ENCODE data around the gene TLN1.

The TLN1 gene

DNA sequence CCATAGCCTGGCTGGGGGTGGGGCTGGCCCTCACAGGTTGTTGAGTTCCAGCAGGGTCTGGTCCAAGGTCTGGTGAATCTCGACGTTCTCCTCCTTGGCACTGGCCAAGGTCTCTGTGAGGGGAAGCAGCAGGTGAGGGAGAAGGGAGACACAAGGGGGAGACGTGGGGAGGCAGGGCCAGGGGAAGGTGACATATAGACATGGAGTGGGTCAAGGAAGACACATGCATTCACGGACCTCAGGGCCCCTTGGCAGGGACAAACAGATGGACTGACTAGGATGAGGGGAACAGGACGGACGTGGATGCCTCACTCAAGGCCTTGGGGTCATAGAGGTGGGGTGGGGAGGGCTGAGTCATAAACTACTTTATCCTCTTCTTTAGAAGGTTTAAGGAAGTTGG, 49.9 kb downstream of the TLN1 start:
- no peak for DNase-seq

DNA sequence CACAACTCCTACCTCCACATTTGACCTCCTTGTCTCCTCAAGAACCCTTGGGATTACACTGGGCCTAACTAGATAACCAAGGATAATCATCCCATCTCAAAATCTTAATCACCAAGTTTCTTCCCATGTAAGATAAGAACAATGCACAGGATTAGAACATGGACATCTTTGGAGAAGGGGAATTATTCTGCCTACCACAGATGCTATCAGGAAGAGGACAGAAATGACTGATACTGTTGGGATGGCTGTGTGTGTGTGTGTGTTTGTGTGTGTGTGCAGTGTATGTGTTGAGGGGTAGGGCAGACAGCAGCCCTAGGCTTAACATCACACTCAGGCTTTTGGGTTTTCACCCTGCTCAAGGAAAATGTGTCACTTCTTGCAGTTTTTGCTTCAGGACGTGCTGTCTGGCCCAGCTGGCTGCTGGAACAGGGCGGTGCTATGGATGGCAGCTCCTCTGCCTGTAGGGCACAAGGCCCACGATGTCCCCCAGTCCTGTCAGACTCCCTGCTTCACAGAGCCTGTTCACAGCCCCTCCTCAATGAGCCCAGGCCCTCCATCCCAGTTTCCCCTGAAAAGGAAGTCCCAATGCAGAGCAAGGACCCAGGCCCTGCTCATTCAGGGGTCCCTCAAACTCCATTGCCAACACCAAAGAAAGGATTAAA, 50.5 kb downstream of the TLN1 start:
- no peak for DNase-seq

DNA sequence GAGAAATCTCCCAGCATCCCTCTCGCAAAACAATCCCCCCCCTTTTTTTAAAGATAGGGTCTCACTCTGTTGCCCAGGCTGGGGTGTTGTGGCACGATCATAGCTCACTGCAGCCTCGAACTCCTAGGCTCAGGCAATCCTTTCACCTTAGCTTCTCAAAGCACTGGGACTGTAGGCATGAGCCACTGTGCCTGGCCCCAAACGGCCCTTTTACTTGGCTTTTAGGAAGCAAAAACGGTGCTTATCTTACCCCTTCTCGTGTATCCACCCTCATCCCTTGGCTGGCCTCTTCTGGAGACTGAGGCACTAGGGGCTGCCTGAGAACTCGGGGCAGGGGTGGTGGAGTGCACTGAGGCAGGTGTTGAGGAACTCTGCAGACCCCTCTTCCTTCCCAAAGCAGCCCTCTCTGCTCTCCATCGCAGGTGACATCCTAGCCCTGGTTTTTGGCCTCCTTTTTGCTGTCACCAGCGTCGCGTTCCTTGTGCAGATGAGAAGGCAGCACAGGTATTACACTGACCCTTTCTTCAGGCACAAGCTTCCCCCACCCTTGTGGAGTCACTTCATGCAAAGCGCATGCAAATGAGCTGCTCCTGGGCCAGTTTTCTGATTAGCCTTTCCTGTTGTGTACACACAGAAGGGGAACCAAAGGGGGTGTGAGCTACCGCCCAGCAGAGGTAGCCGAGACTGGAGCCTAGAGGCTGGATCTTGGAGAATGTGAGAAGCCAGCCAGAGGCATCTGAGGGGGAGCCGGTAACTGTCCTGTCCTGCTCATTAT, 51.5 kb downstream of the TLN1 start:
- no peak for DNase-seq

DNA sequence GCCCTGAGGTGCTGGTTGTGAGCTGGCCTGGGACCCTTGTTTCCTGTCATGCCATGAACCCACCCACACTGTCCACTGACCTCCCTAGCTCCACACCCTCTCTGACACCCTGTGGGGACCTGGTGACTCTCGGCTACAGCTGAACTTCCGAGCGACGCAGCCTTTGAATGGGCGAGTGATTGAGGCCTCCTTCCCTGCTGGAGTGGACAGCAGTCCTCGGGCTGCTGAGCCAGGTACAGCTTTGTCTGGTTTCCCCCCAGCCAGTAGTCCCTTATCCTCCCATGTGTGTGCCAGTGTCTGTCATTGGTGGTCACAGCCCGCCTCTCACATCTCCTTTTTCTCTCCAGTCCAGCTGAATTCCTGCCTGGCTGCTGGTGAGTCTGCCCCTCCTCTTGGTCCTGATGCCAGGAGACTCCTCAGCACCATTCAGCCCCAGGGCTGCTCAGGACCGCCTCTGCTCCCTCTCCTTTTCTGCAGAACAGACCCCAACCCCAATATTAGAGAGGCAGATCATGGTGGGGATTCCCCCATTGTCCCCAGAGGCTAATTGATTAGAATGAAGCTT, 52.1 kb downstream of the TLN1 start:
- DNase-seq, result no peak

DNA sequence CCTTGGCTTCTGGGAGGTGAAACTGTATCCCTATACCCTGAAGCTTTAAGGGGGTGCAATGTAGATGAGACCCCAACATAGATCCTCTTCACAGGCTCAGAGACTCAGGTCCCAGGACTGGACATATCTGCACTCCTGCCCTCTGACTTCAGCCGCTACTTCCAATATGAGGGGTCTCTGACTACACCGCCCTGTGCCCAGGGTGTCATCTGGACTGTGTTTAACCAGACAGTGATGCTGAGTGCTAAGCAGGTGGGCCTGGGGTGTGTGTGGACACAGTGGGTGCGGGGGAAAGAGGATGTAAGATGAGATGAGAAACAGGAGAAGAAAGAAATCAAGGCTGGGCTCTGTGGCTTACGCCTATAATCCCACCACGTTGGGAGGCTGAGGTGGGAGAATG, 52.9 kb downstream of the TLN1 start:
- DNase-seq, result no peak

DNA sequence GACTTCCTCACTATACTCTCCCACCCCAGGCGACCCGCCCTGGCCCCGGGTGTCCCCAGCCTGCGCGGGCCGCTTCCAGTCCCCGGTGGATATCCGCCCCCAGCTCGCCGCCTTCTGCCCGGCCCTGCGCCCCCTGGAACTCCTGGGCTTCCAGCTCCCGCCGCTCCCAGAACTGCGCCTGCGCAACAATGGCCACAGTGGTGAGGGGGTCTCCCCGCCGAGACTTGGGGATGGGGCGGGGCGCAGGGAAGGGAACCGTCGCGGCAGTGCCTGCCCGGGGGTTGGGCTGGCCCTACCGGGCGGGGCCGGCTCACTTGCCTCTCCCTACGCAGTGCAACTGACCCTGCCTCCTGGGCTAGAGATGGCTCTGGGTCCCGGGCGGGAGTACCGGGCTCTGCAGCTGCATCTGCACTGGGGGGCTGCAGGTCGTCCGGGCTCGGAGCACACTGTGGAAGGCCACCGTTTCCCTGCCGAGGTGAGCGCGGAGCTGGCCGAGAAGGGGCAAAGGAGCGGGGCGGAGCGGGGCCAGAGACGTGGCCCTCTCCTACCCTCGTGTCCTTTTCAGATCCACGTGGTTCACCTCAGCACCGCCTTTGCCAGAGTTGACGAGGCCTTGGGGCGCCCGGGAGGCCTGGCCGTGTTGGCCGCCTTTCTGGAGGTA, 56.1 kb downstream of the TLN1 start:
- no peak for DNase-seq

DNA sequence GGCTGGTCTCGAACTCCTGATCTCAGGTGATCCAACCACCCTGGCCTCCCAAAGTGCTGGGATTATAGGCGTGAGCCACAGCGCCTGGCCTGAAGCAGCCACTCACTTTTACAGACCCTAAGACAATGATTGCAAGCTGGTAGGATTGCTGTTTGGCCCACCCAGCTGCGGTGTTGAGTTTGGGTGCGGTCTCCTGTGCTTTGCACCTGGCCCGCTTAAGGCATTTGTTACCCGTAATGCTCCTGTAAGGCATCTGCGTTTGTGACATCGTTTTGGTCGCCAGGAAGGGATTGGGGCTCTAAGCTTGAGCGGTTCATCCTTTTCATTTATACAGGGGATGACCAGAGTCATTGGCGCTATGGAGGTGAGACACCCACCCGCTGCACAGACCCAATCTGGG, 56.8 kb downstream of the TLN1 start:
- no peak for DNase-seq

DNA sequence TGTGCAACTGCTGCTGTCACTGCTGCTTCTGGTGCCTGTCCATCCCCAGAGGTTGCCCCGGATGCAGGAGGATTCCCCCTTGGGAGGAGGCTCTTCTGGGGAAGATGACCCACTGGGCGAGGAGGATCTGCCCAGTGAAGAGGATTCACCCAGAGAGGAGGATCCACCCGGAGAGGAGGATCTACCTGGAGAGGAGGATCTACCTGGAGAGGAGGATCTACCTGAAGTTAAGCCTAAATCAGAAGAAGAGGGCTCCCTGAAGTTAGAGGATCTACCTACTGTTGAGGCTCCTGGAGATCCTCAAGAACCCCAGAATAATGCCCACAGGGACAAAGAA, 58.0 kb downstream of the TLN1 start:
- DNase-seq, result no peak

DNA sequence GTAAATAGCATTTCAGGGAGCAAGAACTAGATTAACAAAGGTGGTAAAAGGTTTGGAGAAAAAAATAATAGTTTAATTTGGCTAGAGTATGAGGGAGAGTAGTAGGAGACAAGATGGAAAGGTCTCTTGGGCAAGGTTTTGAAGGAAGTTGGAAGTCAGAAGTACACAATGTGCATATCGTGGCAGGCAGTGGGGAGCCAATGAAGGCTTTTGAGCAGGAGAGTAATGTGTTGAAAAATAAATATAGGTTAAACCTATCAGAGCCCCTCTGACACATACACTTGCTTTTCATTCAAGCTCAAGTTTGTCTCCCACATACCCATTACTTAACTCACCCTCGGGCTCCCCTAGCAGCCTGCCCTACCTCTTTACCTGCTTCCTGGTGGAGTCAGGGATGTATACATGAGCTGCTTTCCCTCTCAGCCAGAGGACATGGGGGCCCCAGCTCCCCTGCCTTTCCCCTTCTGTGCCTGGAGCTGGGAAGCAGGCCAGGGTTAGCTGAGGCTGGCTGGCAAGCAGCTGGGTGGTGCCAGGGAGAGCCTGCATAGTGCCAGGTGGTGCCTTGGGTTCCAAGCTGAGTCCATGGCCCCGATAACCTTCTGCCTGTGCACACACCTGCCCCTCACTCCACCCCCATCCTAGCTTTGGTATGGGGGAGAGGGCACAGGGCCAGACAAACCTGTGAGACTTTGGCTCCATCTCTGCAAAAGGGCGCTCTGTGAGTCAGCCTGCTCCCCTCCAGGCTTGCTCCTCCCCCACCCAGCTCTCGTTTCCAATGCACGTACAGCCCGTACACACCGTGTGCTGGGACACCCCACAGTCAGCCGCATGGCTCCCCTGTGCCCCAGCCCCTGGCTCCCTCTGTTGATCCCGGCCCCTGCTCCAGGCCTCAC, 58.6 kb downstream of the TLN1 start, which contains the start of gene CA9:
Gene CA9 (plus strand): TSS at position 797 of the 893 bp plus-strand sequence. CDS start 32 bp downstream, at position 829.
- peak; percentile 90 for DNase-seq

DNA sequence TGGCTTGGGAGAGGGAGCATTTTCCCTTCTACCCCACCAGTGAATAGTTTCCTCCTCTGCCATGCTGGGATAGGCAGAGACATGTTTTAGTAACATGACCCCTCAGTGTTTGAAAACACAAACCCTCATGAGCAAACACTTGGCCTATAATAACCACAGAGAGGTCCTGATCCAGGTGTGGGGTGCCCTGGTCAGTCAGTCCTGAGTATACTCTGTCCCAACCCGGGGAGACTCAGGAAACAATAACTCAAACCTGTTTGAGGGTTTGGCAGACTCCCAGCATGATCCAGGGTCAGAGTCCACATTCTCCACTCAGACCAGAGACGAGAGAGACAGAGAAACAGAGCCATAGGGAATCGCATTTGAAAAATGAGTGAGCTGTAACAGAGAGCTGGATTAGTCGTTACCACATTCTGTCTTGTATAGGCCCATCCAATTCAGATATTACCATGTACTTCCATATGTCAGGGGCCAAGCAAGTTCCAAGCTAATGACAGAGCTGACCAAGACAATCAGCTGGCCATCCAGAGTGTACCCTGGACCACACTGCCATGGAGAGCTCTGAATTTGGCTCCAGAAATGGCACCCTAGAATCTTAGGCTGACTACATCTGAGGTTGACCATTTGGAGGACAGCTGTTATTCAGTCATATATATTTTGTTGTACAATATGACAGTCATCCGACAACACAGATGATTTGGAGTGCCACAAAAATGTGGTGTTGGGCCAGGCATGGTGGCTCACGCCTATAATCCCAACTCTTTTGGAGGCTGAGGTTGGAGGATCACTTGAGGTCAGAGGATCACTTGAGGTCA, 62.5 kb downstream of the TLN1 start:
- DNase-seq, result no peak

DNA sequence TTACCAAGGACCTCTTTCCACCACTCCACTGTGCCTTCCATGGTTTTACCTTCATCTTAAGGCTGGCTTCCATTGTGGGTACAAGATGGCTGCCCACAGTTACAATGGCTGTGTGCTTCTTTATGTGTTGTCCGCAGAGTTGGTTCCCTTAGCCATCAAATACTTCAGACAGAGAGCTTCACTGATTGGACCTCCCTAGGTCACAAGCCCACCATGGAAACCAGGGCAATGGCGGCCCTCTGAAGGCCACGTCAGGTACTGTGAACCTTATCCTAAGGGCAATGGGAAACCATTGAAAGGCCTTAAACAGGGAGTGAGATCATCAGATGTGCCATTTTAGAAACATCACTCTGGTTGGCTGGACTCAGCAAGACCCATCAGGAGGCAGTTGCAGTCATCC, 64.1 kb downstream of the TLN1 start:
- DNase-seq, result no peak

DNA sequence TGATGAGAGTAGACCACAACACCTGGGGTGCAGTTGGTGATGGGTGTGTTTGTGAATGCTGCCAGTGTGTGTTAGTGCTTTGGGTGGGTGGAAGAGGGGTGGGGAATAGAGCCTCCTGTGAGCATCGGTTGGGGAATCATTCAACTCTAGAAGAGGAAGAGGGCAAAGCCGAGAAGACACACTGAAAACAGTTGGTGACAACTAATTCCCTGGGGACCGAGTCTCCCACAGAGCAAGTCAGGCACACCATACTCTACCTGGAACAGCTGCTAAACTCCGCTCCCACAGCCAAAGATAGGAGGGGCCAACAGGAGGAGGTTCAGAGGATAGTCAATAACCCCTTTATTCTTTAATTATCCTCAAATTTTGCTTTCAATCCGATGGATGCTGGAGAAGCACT, 65.4 kb downstream of the TLN1 start:
- no peak for DNase-seq

DNA sequence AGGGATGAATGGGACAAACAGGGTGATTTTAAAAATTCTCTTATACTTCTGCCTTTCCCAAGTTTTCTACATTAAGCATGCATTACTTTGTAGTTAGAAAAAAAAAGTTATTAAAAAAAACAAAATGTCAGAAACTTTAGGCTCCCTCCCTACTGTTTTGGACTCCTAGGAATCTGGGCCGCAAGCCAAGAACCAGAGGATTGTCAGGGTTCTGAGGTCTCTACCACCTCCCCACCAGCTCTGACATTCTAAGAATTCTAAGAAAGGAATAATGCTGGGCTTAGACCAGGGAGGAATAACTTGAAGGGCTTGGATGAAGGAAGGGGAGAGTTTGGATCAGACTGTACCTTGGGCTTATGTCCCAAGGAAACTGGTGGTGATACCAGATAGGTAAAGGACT, 66.0 kb downstream of the TLN1 start:
- no peak for DNase-seq

DNA sequence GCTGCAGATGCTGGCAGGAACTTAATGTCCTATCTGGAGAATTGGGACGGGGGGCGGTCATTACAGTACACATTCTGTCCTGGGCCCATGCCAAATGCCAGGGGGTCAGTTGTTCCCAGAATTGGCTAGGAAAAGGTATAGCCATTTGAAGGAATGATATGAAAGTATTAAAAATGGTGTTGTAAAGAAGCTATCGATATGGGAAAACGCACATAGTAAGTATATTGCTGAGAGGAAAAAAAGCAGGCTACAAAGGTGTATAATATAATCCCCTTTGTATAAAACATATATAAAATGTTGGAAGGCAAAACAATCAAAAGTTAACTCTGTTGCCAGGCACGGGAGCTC, 66.5 kb downstream of the TLN1 start:
- DNase-seq, result no peak

DNA sequence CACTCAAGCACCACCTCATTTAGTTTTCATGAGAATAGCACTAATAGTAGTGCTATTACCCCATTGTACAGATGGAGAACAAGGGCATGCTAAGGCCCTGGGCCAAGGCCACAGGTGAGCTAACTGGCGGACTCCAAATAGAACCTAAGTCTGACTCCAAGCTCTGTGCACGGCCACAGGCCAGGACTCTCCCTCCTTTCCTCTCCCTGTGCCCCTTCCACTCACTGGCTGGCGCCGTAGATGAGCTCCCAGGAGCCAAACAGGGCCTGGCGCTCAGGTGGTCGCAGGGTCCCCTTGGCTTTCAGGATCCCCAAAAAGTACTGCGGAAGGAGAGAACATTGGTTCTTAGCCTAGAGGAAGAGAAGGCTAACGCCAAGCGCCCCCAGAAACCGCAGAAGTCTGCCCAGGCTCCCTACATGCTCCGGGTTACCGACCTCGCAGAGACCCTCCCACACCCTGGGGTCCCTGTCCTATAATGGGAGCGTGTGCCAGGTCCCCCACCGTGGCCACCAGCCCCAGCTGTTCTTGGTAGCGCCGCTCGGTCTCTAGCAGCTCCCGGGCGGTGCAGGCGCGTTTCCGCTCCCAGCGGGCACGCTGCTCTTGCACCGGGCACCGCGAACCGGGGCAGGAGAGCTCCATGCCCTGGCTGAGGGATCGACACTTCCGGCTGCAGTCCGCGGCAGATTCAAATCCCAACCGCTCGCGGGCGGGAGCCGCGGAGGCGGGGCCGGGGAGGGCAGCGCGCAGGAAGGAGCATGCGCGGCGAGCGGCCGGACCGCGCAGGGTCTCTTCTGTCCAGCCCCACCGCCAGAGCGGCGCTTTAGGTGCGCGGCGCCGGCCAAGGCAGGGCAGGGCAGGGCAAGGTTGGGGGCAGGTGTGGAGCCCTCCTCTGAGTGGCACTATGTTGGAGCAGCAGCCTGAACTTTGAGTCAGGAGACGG, 67.2 kb downstream of the TLN1 start, which contains the start of gene ARHGEF39:
Gene ARHGEF39 (minus strand): TSS at position 665 of the 940 bp plus-strand sequence. CDS start 26 bp downstream, at position 639.
- DNase-seq, result peak; percentile 91

DNA sequence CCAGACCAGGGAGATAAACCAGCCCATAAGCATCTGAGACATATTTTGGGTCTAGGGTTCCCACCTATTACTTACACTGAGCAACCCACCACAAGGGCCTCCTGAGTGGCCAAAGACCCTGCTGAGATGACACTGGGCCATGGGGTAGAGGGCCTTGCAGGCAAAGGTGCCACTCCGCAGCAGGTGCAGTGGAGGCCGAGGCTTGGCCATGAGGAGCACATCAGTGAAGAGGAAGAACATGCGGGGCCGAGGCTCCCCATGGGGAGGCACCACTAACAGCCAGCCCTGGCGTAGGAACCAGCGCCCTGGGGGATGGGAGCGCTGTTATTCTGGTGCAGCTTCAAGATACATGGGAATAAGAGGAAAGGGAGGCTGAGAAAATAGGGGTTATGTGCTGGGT, 69.6 kb downstream of the TLN1 start:
- no peak for DNase-seq

DNA sequence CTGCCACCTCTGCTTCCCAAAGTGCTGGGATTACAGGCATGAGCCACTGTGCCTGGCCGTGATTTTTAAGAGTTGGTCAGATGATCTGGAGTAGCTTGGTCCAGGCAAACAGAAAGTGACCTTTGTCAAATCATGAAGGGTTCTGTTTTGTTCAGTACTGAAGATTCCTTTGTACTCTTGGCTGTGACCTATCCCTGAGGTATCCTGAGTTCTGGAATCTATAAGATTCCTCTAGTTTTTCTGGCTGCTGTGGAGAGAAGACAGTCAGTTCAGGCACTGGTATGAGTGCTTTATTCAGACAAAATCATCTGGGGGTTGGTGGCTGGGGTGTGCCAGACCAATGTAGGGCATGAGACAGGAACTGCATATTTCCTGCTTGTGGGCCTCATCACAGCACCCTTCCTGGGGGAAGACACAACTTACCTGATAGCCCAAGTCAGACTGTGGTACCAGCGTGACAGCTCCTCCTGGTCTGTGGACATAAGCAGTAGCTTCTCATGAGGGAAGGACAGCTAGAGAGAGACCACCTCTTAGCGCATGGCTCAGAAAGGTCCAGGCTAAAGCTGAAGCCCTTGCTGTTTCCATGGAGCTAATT, 70.1 kb downstream of the TLN1 start:
- DNase-seq, result no peak

DNA sequence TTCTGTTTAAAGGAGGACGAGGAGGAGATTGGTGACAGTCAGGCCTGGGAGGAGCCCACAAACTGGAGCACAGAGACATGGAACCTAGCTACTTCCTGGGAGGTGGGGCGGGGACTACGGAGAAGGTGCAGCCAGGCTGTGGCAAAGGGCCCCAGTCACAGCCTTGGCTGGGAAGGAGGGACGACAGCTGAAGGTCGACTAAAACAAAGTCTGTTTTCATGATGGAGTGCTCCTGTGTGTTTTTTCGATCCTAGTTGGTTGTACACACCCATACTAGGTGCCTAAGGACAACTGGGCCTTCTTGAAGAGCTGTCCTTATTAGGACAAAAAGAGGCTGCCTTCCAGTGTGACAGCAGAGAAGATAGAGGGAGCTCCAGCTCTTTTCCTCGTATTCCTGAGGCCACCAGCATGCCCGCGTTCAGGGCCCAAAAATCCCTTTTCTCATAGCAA, 71.0 kb downstream of the TLN1 start:
- DNase-seq, result peak; percentile 30

DNA sequence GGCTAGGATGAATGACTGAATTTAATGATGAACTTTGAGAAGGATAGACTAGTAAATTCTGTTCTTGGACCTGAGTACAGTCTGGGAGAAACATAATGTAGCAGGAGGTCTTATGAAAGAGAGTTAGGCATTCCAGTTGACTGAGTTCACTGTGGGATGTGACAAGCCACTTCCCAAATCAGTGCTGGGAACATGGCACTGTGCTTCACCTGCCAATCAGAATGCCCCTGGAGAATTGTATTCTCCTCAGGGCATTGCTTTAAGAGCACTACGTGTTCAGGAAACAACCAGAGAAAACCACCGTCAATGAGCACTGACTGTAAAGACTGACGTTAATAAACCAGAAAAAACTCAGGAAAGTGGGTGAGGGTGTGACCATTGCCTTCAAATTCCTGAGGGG, 72.7 kb downstream of the TLN1 start:
- no peak for DNase-seq

DNA sequence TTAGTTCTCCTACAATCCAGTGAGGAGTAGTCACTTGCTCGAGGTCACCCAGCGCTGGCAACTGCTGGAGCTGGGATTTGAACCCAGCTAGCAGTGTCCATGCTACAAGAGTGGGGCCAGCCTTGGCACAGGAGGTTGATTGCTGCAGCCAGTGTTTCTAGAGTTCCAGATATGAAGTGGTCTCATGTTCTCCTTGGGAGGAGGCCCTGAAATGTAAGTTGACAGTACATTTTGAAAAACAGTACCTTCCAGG, 73.1 kb downstream of the TLN1 start:
- no peak for DNase-seq
